HEK293 (cell line): ENCODE results near the gene NFATC3.
A peak's percentile ranks its signal among the peaks of the same experiment; 100 is the strongest.

ENCODE experiments used
- GFI1B ChIP-seq: fragments of 450-650 bp; formaldehyde crosslinking; IDR thresholded peaks from 2 replicates; pipeline ENCODE4 v1.5.1; 2016; ENCODE audit warnings: missing biosample characterization, missing genetic modification characterization
- IKZF3 ChIP-seq: fragments of 450-650 bp; IDR thresholded peaks from 2 replicates; pipeline ENCODE4 v1.5.0; 2018; ENCODE audit warnings: missing biosample characterization, mild to moderate bottlenecking, missing genetic modification characterization, moderate library complexity
- KLF1 ChIP-seq: fragments of 450-650 bp; formaldehyde crosslinking; IDR thresholded peaks from 2 replicates; pipeline ENCODE4 v1.5.1; 2016; ENCODE audit warnings: missing biosample characterization, missing genetic modification characterization
- KLF10 ChIP-seq: fragments of 450-650 bp; IDR thresholded peaks from 2 replicates; pipeline ENCODE4 v1.5.1; 2018; ENCODE audit warnings: missing biosample characterization, mild to moderate bottlenecking, missing genetic modification characterization
- OSR2 ChIP-seq: fragments of 450-650 bp; formaldehyde crosslinking; IDR thresholded peaks from 2 replicates; pipeline ENCODE4 v1.5.1; 2016; ENCODE audit warnings: missing biosample characterization, missing genetic modification characterization
- SCRT2 ChIP-seq: fragments of 450-650 bp; formaldehyde crosslinking; IDR thresholded peaks from 2 replicates; pipeline ENCODE4 v1.5.1; 2016; ENCODE audit warnings: missing biosample characterization, missing genetic modification characterization
- YY2 ChIP-seq: fragments of 450-650 bp; formaldehyde crosslinking; IDR thresholded peaks from 2 replicates; pipeline ENCODE4 v1.5.1; 2016; ENCODE audit warnings: missing biosample characterization, missing genetic modification characterization
- ZBTB17 ChIP-seq: fragments of 450-650 bp; formaldehyde crosslinking; IDR thresholded peaks from 2 replicates; pipeline ENCODE4 v1.5.1; 2016; ENCODE audit warnings: missing biosample characterization, missing genetic modification characterization
- ZBTB44 ChIP-seq: fragments of 450-650 bp; IDR thresholded peaks from 2 replicates; pipeline ENCODE4 v1.5.1; 2018; ENCODE audit warnings: missing biosample characterization, mild to moderate bottlenecking, missing genetic modification characterization
- ZBTB48 ChIP-seq: fragments of 450-650 bp; formaldehyde crosslinking; IDR thresholded peaks from 2 replicates; pipeline ENCODE4 v1.5.1; 2016; ENCODE audit warnings: missing biosample characterization, missing genetic modification characterization
- ZFHX2 ChIP-seq: fragments of 450-650 bp; formaldehyde crosslinking; conservative IDR thresholded peaks from 2 replicates; pipeline ENCODE4 v1.5.1; 2016; ENCODE audit warnings: missing biosample characterization, missing genetic modification characterization
- ZNF140 ChIP-seq: fragments of 450-650 bp; formaldehyde crosslinking; IDR thresholded peaks from 2 replicates; pipeline ENCODE4 v1.5.1; 2016; ENCODE audit warnings: missing biosample characterization, missing genetic modification characterization
- ZNF174 ChIP-seq: fragments of 450-650 bp; formaldehyde crosslinking; IDR thresholded peaks from 2 replicates; pipeline ENCODE4 v1.5.0; 2017; ENCODE audit warnings: missing biosample characterization, mild to moderate bottlenecking, missing genetic modification characterization
- ZNF2 ChIP-seq: fragments of 450-650 bp; formaldehyde crosslinking; IDR thresholded peaks from 2 replicates; pipeline ENCODE4 v1.5.1; 2016; ENCODE audit warnings: missing biosample characterization, missing genetic modification characterization
- ZNF280C ChIP-seq: fragments of 450-650 bp; formaldehyde crosslinking; IDR thresholded peaks from 2 replicates; pipeline ENCODE4 v1.5.1; 2016; ENCODE audit warnings: missing biosample characterization, missing genetic modification characterization
- ZNF350 ChIP-seq: fragments of 450-650 bp; formaldehyde crosslinking; IDR thresholded peaks from 2 replicates; pipeline ENCODE4 v1.5.0; 2017; ENCODE audit warnings: missing biosample characterization, mild to moderate bottlenecking, missing genetic modification characterization
- ZNF433 ChIP-seq: fragments of 450-650 bp; formaldehyde crosslinking; IDR thresholded peaks from 2 replicates; pipeline ENCODE4 v1.5.1; 2016; ENCODE audit warnings: missing biosample characterization, missing genetic modification characterization, low read depth
- ZNF549 ChIP-seq: fragments of 450-650 bp; IDR thresholded peaks from 2 replicates; pipeline ENCODE4 v1.5.1; 2018; ENCODE audit warnings: missing biosample characterization, missing genetic modification characterization, mild to moderate bottlenecking, inconsistent platforms, moderate library complexity
- ZNF580 ChIP-seq: fragments of 450-650 bp; formaldehyde crosslinking; IDR thresholded peaks from 2 replicates; pipeline ENCODE4 v1.5.1; 2016; ENCODE audit warnings: missing biosample characterization, missing genetic modification characterization
- ZNF610 ChIP-seq: fragments of 450-650 bp; formaldehyde crosslinking; IDR thresholded peaks from 2 replicates; pipeline ENCODE4 v1.5.1; 2016; ENCODE audit warnings: missing biosample characterization, missing genetic modification characterization, borderline replicate concordance
- ZNF658 ChIP-seq: fragments of 450-650 bp; formaldehyde crosslinking; IDR thresholded peaks from 2 replicates; pipeline ENCODE4; 2016; ENCODE audit warnings: missing biosample characterization, missing genetic modification characterization
- ZNF660 ChIP-seq: fragments of 450-650 bp; IDR thresholded peaks from 2 replicates; pipeline ENCODE4 v1.5.1; 2018; ENCODE audit warnings: missing biosample characterization, mild to moderate bottlenecking, missing genetic modification characterization
- ZNF76 ChIP-seq: fragments of 450-650 bp; formaldehyde crosslinking; IDR thresholded peaks from 2 replicates; pipeline ENCODE4; 2016; ENCODE audit warnings: low read depth, missing biosample characterization, missing genetic modification characterization, borderline replicate concordance
- ZSCAN30 ChIP-seq: fragments of 450-650 bp; IDR thresholded peaks from 2 replicates; pipeline ENCODE4 v1.5.1; 2018; ENCODE audit warnings: missing biosample characterization, mild to moderate bottlenecking, missing genetic modification characterization, moderate library complexity
- ZSCAN4 ChIP-seq: fragments of 450-650 bp; formaldehyde crosslinking; IDR thresholded peaks from 2 replicates; pipeline ENCODE4 v1.5.1; 2017; ENCODE audit warnings: missing biosample characterization, missing genetic modification characterization
- TF ChIP-seq, protein P1 (sequence below): fragments of 450-650 bp; formaldehyde crosslinking; IDR thresholded peaks from 2 replicates; pipeline ENCODE4 v1.5.1; 2017; ENCODE audit warnings: missing biosample characterization, missing genetic modification characterization
- TF ChIP-seq, protein P2 (sequence below): fragments of 450-650 bp; formaldehyde crosslinking; IDR thresholded peaks from 2 replicates; pipeline ENCODE4 v1.5.1; 2016; ENCODE audit warnings: missing biosample characterization, missing genetic modification characterization
- TF ChIP-seq, protein P3 (sequence below): fragments of 450-650 bp; formaldehyde crosslinking; IDR thresholded peaks from 2 replicates; pipeline ENCODE4 v1.5.1; 2016; ENCODE audit warnings: missing biosample characterization, missing genetic modification characterization

NFATC3 gene

GRCh38 chr16:68085259-68086071 lies at the start of gene NFATC3 (continued):
- TF ChIP-seq ZNF433 (tag by site-specific recombination) (no peak), ZNF549 (tag by site-specific recombination) (0 out of 2 replicates have a peak, but pooled peaks have one; percentile 45), IKZF3 (tag by site-specific recombination) (0 out of 2 replicates have a peak, but pooled peaks have one; percentile 21), ZSCAN30 (peak; percentile 68), ZNF76 (tag by site-specific recombination) (0 out of 2 replicates have a peak, but pooled peaks have one; percentile 16), ZBTB48 (tag by site-specific recombination) (peak; percentile 53; the same call in 1 of the 2 replicates), ZNF140 (tag by site-specific recombination) (no peak), ZNF2 (tag by site-specific recombination) (no peak), ZBTB17 (peak; percentile 56), ZNF610 (tag by site-specific recombination) (no peak), KLF1 (peak; percentile 13; the same call in 1 of the 2 replicates), GFI1B (tag by site-specific recombination) (0 out of 2 replicates have a peak, but pooled peaks have one; percentile 15), ZSCAN4 (tag by site-specific recombination) (peak; percentile 63), ZNF350 (tag by site-specific recombination) (0 out of 2 replicates have a peak, but pooled peaks have one; percentile 35), ZFHX2 (peak; percentile 74), ZNF280C (tag by site-specific recombination) (no peak), YY2 (tag by site-specific recombination) (0 out of 2 replicates have a peak, but pooled peaks have one; percentile 14), ZNF660 (tag by site-specific recombination) (peak; percentile 78), SCRT2 (peak; percentile 18; the same call in 1 of the 2 replicates), OSR2 (tag by site-specific recombination) (peak; percentile 19; the same call in 1 of the 2 replicates), ZBTB44 (no peak), KLF10 (tag by site-specific recombination) (peak; percentile 78), ZNF658 (tag by site-specific recombination) (no peak), ZNF174 (tag by site-specific recombination) (0 out of 2 replicates have a peak, but pooled peaks have one; percentile 73), ZNF580 (tag by site-specific recombination) (0 out of 2 replicates have a peak, but pooled peaks have one; percentile 32)
- TF ChIP-seq, protein P1, sequence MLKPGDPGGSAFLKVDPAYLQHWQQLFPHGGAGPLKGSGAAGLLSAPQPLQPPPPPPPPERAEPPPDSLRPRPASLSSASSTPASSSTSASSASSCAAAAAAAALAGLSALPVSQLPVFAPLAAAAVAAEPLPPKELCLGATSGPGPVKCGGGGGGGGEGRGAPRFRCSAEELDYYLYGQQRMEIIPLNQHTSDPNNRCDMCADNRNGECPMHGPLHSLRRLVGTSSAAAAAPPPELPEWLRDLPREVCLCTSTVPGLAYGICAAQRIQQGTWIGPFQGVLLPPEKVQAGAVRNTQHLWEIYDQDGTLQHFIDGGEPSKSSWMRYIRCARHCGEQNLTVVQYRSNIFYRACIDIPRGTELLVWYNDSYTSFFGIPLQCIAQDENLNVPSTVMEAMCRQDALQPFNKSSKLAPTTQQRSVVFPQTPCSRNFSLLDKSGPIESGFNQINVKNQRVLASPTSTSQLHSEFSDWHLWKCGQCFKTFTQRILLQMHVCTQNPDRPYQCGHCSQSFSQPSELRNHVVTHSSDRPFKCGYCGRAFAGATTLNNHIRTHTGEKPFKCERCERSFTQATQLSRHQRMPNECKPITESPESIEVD (tag by site-specific recombination) = no peak
- TF ChIP-seq, protein P2, sequence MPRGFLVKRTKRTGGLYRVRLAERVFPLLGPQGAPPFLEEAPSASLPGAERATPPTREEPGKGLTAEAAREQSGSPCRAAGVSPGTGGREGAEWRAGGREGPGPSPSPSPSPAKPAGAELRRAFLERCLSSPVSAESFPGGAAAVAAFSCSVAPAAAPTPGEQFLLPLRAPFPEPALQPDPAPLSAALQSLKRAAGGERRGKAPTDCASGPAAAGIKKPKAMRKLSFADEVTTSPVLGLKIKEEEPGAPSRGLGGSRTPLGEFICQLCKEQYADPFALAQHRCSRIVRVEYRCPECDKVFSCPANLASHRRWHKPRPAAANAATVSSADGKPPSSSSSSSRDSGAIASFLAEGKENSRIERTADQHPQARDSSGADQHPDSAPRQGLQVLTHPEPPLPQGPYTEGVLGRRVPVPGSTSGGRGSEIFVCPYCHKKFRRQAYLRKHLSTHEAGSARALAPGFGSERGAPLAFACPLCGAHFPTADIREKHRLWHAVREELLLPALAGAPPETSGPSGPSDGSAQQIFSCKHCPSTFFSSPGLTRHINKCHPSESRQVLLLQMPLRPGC (tag by site-specific recombination) = no peak
- TF ChIP-seq, protein P3, sequence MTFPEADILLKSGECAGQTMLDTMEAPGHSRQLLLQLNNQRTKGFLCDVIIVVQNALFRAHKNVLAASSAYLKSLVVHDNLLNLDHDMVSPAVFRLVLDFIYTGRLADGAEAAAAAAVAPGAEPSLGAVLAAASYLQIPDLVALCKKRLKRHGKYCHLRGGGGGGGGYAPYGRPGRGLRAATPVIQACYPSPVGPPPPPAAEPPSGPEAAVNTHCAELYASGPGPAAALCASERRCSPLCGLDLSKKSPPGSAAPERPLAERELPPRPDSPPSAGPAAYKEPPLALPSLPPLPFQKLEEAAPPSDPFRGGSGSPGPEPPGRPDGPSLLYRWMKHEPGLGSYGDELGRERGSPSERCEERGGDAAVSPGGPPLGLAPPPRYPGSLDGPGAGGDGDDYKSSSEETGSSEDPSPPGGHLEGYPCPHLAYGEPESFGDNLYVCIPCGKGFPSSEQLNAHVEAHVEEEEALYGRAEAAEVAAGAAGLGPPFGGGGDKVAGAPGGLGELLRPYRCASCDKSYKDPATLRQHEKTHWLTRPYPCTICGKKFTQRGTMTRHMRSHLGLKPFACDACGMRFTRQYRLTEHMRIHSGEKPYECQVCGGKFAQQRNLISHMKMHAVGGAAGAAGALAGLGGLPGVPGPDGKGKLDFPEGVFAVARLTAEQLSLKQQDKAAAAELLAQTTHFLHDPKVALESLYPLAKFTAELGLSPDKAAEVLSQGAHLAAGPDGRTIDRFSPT (tag by site-specific recombination) = no peak
